GM12892 (cell line): ENCODE data around the gene CCDC126.

Source experiments
- POLR2A ChIP-seq: IDR thresholded peaks from 2 replicates; pipeline ENCODE4 v1.6.1; 2011; ENCODE audit warnings: low read depth, low read length, control low read depth
- TAF1 ChIP-seq: IDR thresholded peaks from 2 replicates; pipeline ENCODE4 v1.6.1; 2011; ENCODE audit warnings: low read depth, mild to moderate bottlenecking, control low read depth, low read length, borderline replicate concordance

- TF ChIP-seq POLR2A (no peak), TAF1 (no peak)
Measured at GRCh38 chr7:23570592-23571200, 26.5 kb upstream of the CCDC126 start.
